A673 (cell line): ENCODE measurements around the gene HAND1.

Experiments used
- CTCF ChIP-seq: fragments of 300-800, 200-600 bp; sonication (generic); conservative IDR thresholded peaks from 2 replicates; pipeline ENCODE4 v1.5.1; 2017; ENCODE audit warnings: low read depth, mild to moderate bottlenecking, antibody characterized with exemption, low read length, moderate library complexity, mixed read lengths
- EZH2 ChIP-seq: fragments of 200-600 bp; sonication (generic); IDR thresholded peaks from 2 replicates; pipeline ENCODE4 v1.6.1; 2017; ENCODE audit warnings: borderline replicate concordance, low read depth, mild to moderate bottlenecking, mixed read lengths, antibody characterized with exemption, low read length; ENCODE audit not compliant: poor library complexity, severe bottlenecking

GRCh38 chr5:154523104-154523503 is 45.1 kb upstream of the HAND1 start:
- TF ChIP-seq CTCF = no peak
- TF ChIP-seq EZH2 = no peak
